HepG2 (cell line): Measurements from ENCODE around the gene BPIFB2. TPM values are rescaled to one million over a fixed set of nuclear protein-coding genes. Genes with fewer than 3 reads are reported as not detected.

Source experiments
- ARNTL ChIP-seq: sonication (generic); formaldehyde crosslinking; IDR thresholded peaks from 2 replicates; pipeline ENCODE4 v1.4.0; 2020; ENCODE audit warnings: mild to moderate bottlenecking, missing genetic modification reagents
- EP300 ChIP-seq, 3 experiments: sonication (generic) in 1 of 3; formaldehyde crosslinking in 1 of 3; IDR thresholded peaks; 2 replicates each; pipeline versions ENCODE4 v1.5.1 to v1.6.1; 2011 to 2020; ENCODE audit warnings: low read depth in 2 of 3, low read length in 2 of 3, borderline replicate concordance in 1 of 3, improper control_type of control experiment in 1 of 3, mild to moderate bottlenecking in 1 of 3, missing genetic modification reagents in 1 of 3, moderate library complexity in 1 of 3
- FOXC1 ChIP-seq: sonication (generic); formaldehyde crosslinking; IDR thresholded peaks from 2 replicates; pipeline ENCODE4 v1.8.0; 2022; ENCODE audit warnings: mild to moderate bottlenecking, missing genetic modification reagents, borderline replicate concordance
- POLR2AphosphoS2 ChIP-seq: IDR thresholded peaks from 2 replicates; pipeline ENCODE4 v1.6.1; 2011; ENCODE audit warnings: low read depth, low read length, improper control_type of control experiment
- SOX5 ChIP-seq: IDR thresholded peaks from 2 replicates; pipeline ENCODE4 v1.6.1; 2016; ENCODE audit warnings: borderline replicate concordance
- ZHX2 ChIP-seq, 2 experiments: sonication (generic) in 1 of 2; formaldehyde crosslinking in 1 of 2; IDR thresholded peaks; 2 replicates each; pipeline versions ENCODE4 v1.6.1 to v1.9.0; 2014 to 2022; ENCODE audit warnings: antibody characterized with exemption in 1 of 2, borderline replicate concordance in 1 of 2, inconsistent platforms in 1 of 2, low read depth in 1 of 2, missing genetic modification reagents in 1 of 2
- ZNF232 ChIP-seq: sonication (generic); formaldehyde crosslinking; IDR thresholded peaks from 2 replicates; pipeline ENCODE4 v1.4.0; 2020; ENCODE audit warnings: missing genetic modification reagents, borderline replicate concordance
- ZNF747 ChIP-seq: sonication (generic); formaldehyde crosslinking; IDR thresholded peaks from 2 replicates; pipeline ENCODE4 v1.8.1; 2023; ENCODE audit warnings: missing genetic modification reagents, mild to moderate bottlenecking, borderline replicate concordance
- polyA plus RNA-seq, 8 experiments: library from polyadenylated mRNA; depleted of rRNA in 3 of 8; stranded (reverse) in 7 of 8; unstranded in 1 of 8; fragments of >200 nt; fragmentation: Illumina TruSeq in 4 of 8; extraction: Trizol in 4 of 8; gene quantifications; 2 replicates each; pipeline versions ENCODE4 v1.2.1 to v1.2.3, GENCODE V29; 2011 to 2016; ENCODE audit warnings: low read depth in 4 of 8, missing spikeins in 1 of 8, mixed read lengths in 1 of 8; ENCODE audit not compliant: insufficient read depth in 1 of 8
- total RNA-seq, 5 experiments: library from RNA; depleted of rRNA; stranded (reverse); fragments of >200 nt; fragmentation: Illumina TruSeq; extraction: Trizol; gene quantifications; 2 replicates each; pipeline ENCODE4 v1.2.3, GENCODE V29; 2016; ENCODE audit warnings: low read depth in 1 of 5
- TF ChIP-seq, protein P1 (sequence below): sonication (generic); formaldehyde crosslinking; IDR thresholded peaks from 2 replicates; pipeline ENCODE4 v1.8.1; 2023; ENCODE audit warnings: mild to moderate bottlenecking, missing genetic modification reagents
- TF ChIP-seq, protein P2 (sequence below): IDR thresholded peaks from 2 replicates; pipeline ENCODE4 v1.6.1; 2016; ENCODE audit warnings: low read depth

BPIFB2 gene
- total and polyA plus RNA-seq, 2 of the 13 experiments (the other 11 are each of a cell fraction or from before 2014, with no cell fraction given), result 54.5 to 902 TPM

DNA sequence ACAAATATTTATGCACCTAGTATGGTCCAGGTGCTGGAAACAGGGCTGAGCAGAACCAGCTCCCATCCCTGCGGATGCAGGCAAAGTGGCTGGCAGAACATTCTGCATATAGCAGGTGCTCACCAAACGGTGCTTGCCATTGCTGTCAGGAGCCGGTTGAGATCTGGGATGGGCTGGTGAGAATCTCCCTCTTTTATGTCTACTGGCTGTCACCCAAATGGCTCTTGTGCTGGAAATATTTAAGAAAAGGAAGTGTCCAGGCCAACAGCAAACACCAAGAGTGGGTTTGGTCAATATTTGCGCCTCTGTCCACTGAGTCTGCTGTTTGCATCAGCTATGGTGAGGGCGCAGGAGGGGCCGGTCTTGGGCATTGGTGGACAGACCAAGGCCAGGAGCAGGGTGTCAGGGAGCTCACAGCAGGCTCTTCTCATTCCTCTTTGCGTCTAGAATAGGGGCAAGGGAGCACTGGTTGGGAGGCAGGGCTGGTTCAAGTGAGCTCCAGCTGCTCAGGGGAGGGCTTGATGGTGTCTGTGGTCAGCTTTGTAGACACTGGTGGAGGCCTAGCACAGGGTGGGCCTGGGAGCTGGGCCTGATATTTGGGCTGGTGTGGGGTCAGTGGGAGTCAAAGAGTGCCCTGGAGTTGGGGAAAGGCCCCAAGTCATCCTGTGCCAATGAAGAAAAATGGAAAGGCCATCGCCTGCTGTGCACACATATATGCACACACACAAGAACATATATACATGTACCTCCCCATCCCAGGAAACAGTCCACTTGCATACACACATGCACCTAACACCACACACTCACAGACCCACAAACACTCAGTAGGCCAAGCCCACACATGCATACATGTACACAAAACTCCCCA lies 1.4 kb upstream of the BPIFB2 start (continued):
- TF ChIP-seq EP300 (IDR thresholded peaks at IDR 0.05; ENCODE audit: low read depth in 2 of 2, low read length in 2 of 2) (peak in 1 of 2 experiments; percentile 97; a peak in 2 of 4 replicates), EP300 (CRISPR knock-in tag; IDR thresholded peaks at IDR 0.05; ENCODE audit: borderline replicate concordance) (peak; percentile 96), SOX5 (peak; percentile 94), POLR2AphosphoS2 (no peak), ARNTL (peak; percentile 94), FOXC1 (CRISPR knock-in tag) (peak; percentile 64; the same call in 1 of the 2 replicates), ZHX2 (IDR thresholded peaks at IDR 0.05; ENCODE audit: low read depth) (peak; percentile 80), ZHX2 (CRISPR knock-in tag; IDR thresholded peaks at IDR 0.05; ENCODE audit: borderline replicate concordance) (no peak), ZNF747 (peak; percentile 98), ZNF232 (peak; percentile 75; the same call in 1 of the 2 replicates)
- TF ChIP-seq, protein P1, sequence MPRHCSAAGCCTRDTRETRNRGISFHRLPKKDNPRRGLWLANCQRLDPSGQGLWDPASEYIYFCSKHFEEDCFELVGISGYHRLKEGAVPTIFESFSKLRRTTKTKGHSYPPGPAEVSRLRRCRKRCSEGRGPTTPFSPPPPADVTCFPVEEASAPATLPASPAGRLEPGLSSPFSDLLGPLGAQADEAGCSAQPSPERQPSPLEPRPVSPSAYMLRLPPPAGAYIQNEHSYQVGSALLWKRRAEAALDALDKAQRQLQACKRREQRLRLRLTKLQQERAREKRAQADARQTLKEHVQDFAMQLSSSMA (CRISPR knock-in tag), result no peak
- TF ChIP-seq, protein P2, sequence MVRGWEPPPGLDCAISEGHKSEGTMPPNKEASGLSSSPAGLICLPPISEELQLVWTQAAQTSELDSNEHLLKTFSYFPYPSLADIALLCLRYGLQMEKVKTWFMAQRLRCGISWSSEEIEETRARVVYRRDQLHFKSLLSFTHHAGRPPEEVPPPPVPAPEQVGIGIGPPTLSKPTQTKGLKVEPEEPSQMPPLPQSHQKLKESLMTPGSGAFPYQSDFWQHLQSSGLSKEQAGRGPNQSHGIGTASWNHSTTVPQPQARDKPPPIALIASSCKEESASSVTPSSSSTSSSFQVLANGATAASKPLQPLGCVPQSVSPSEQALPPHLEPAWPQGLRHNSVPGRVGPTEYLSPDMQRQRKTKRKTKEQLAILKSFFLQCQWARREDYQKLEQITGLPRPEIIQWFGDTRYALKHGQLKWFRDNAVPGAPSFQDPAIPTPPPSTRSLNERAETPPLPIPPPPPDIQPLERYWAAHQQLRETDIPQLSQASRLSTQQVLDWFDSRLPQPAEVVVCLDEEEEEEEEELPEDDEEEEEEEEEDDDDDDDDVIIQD (CRISPR knock-in tag), result peak; percentile 89
